ENCODE results near the gene FBXL4. TPM values are rescaled to one million over a fixed set of nuclear protein-coding genes. Genes with fewer than 3 reads are reported as not detected.

FBXL4 gene
- total RNA-seq, 1 experiment from 2014 or later, result 5.1 TPM

- Histone ChIP-seq H2BK12ac (ENCODE audit: insufficient read length, low read depth, low read length) (no peak overlapping the region), H3K18ac (ENCODE audit: insufficient read length, low read depth, low read length) (no peak overlapping the region), H3K27me3 (ENCODE audit: insufficient read depth, low read length) (no peaks in the 10 kb centered on the region), H3K14ac (ENCODE audit: insufficient read depth, low read length) (no peak overlapping the region), H2BK20ac (ENCODE audit: low read depth, low read length, poor library complexity, severe bottlenecking) (no peak overlapping the region), H2BK15ac (ENCODE audit: low read depth, low read length) (no peak overlapping the region), H3K4me2 (ENCODE audit: insufficient read depth, insufficient read length, low read length) (no peak overlapping the region), H3T11ph (ENCODE audit: low read length) (no peak overlapping the region), H3K56ac (ENCODE audit: insufficient read length, low read depth, low read length) (no peak overlapping the region), H3K23me2 (ENCODE audit: insufficient read length, low read depth, low read length, poor library complexity, severe bottlenecking) (no peaks in the 10 kb centered on the region), H4K20me1 (ENCODE audit: control insufficient read depth, insufficient read depth, insufficient read length) (no peaks in the 10 kb centered on the region), H2BK120ac (ENCODE audit: low read depth, low read length, poor library complexity, severe bottlenecking) (no peak overlapping the region), H2BK5ac (ENCODE audit: insufficient read length, low read length) (no peak overlapping the region), H3K79me1 (ENCODE audit: insufficient read depth, low read depth, low read length, poor library complexity, severe bottlenecking) (no peaks in the 10 kb centered on the region), H3K79me2 (ENCODE audit: insufficient read depth, low read length) (no peaks in the 10 kb centered on the region), H2AK5ac (ENCODE audit: insufficient read length, low read length) (no peak overlapping the region), H3K9ac (ENCODE audit: extremely low read depth, insufficient read length, low read length) (no peak overlapping the region), H3K4ac (ENCODE audit: low read depth, low read length) (no peak overlapping the region), H2AFZ (ENCODE audit: low read length) (no peak overlapping the region), H4K8ac (replicated peaks; ENCODE audit: insufficient read length, low read depth, low read length) (no peak overlapping the region), H3K4me1 (ENCODE audit: insufficient read depth, low read length) (no peaks in the 10 kb centered on the region), H3K23ac (ENCODE audit: insufficient read length, low read depth, low read length) (no peak overlapping the region), H4K5ac (ENCODE audit: insufficient read length, low read depth, low read length) (no peak overlapping the region), H3K9me3 (ENCODE audit: control insufficient read depth, low read depth, low read length) (no peaks in the 10 kb centered on the region), H4K91ac (ENCODE audit: insufficient read length, low read depth, low read length) (no peak overlapping the region), H3K27ac (ENCODE audit: insufficient read length, low read depth, low read length) (no peak overlapping the region)
- Mint-ChIP-seq H3K36me3 (ENCODE audit: insufficient read depth in 1 of 3, low read depth in 3 of 3) (peaks cover 3 to 8% (median 4%) of the 10 kb centered on the region in 3 experiments; a peak in 4 of 7 replicates), H3K4me1 (no peaks in the 10 kb centered on the region), H3K27ac (no peak overlapping the region), H3K9me3 (no peaks in the 10 kb centered on the region; a peak in 1 of 5 replicates), H3K4me3 (no peak overlapping the region), H3K27me3 (ENCODE audit: low read depth) (no peaks in the 10 kb centered on the region)
- WGBS (ENCODE audit: extremely low coverage, insufficient read length, low lambda C conversion rate), result no CpG with 5 or more reads among the region's 3 CpGs
- DNase-seq, result no peak
- no peak for TF ChIP-seq CTCF (conservative IDR thresholded peaks at IDR 0.05)
Measured at GRCh38 chr6:98885330-98885729, 62.4 kb downstream of the FBXL4 start.

Data from H9 (cell line).